ENCODE measurements around the gene ARMC12.

DNA sequence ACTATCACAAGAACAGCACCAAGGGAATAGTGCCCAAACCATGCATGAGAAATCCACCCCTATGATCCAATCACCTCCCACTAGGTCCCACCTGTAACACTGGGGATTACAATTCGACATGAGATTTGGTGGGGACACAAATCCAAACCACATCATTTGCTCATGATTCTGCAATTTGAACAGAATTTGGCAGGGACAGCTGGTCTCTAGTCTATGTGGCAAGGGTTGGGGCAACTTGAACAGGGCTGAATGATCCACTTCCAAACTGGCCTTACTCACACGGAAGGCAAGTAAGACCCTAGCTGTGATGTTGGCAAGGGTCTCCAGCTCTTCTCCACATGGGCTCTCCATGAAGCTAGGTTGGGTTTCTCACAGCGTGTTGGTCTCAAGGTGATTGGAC lies 38.0 kb upstream of the ARMC12 start:
- TF ChIP-seq CTCF (IDR thresholded peaks at IDR 0.05): no peak
- no peak for TF ChIP-seq POLR2A (IDR thresholded peaks at IDR 0.05)

All from esophagus squamous epithelium (tissue), 4 donors.